ENCODE measurements around the gene GRK5.

The GRK5 gene

DNA sequence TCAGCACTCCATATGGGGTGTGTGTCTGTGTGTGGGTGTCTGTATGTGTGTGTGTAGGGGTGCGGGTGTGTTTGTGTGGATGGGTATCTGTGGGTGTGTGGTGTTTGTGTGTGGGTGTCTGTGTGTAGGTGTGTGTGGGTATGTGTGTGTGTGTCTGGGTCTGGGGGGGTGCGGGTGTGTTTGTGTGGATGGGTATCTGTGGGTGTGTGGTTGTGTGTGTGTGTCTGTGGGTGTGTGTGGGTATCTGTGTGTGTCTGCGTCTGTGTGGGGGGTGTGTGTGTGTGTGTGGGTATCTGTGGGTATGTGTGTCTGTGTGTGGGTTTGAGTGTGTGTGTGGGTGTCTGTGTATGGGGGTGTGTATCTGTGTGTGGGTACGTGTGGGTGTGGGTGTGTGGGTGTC lies 186.5 kb downstream of the GRK5 start:
- H3K27me3 ChIP-seq (ENCODE audit: insufficient read depth, low read depth, severe bottlenecking): no peaks in the 10 kb centered on the region
- no peaks in the 10 kb centered on the region for H3K9me3 ChIP-seq (ENCODE audit: severe bottlenecking)
- TF ChIP-seq CTCF (IDR thresholded peaks at IDR 0.05; ENCODE audit: low read depth, low read length): no peak
- H3K4me3 ChIP-seq (ENCODE audit: low read depth, low read length): no peak overlapping the region
- H3K36me3 ChIP-seq: peaks cover 9% of the 10 kb centered on the region
- no peak overlapping the region for H3K27ac ChIP-seq
- DNase-seq: no peak

- TF ChIP-seq CTCF (IDR thresholded peaks at IDR 0.05; ENCODE audit: low read depth, low read length): no peak
- DNase-seq: no peak
- Histone ChIP-seq H3K27me3 (ENCODE audit: insufficient read depth, low read depth, severe bottlenecking) (no peaks in the 10 kb centered on the region), H3K9me3 (ENCODE audit: severe bottlenecking) (no peaks in the 10 kb centered on the region), H3K4me3 (ENCODE audit: low read depth, low read length) (no peak overlapping the region), H3K27ac (no peak overlapping the region), H3K36me3 (peaks cover 11% of the 10 kb centered on the region)
Measured at GRCh38 chr10:119394657-119395279, 187.4 kb downstream of the GRK5 start.

- Histone ChIP-seq H3K27me3 (ENCODE audit: insufficient read depth, low read depth, severe bottlenecking) (no peaks in the 10 kb centered on the region), H3K27ac (no peak overlapping the region), H3K4me3 (ENCODE audit: low read depth, low read length) (no peak overlapping the region), H3K9me3 (ENCODE audit: severe bottlenecking) (no peaks in the 10 kb centered on the region), H3K36me3 (peaks cover 15% of the 10 kb centered on the region)
- DNase-seq: no peak
- TF ChIP-seq CTCF (IDR thresholded peaks at IDR 0.05; ENCODE audit: low read depth, low read length): no peak
Measured at GRCh38 chr10:119395280-119396007, 188.1 kb downstream of the GRK5 start.

DNA sequence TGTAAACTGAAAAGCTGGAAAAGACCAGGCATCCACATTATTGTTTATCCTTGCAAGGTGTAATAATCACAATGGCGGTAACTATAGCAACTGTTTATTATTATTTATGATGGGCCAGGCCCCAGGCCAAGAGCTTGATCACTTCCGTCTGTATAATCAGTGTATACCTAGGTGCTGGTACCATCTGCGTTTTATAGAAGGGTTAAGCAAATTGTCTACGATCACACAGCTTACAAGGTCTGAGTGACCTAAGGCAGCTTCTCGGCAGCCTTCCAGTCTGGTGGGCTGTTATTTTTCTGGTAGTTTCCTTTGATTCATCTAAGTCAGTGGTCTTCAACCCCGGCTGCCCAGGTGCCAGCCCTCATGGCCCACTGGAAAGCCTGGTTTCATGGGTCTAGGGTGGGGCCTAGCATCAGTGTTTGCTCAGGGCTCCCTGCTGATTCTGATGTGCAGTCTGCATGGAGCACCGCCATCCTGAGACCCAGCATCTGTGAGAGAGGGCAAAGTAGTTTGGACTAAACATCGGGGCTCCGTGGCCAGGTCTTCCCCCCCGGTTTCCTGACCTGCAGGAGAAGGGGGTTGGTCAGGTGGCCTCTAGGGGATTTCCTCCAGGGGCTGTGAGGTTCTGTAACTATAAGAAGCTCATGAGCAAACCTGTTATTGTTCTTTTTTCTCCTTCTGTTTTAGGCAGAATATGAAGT lies 188.8 kb downstream of the GRK5 start:
- no peaks in the 10 kb centered on the region for H3K27me3 ChIP-seq (ENCODE audit: insufficient read depth, low read depth, severe bottlenecking)
- no peak for DNase-seq
- no peak overlapping the region for H3K4me3 ChIP-seq (ENCODE audit: low read depth, low read length)
- TF ChIP-seq CTCF (IDR thresholded peaks at IDR 0.05; ENCODE audit: low read depth, low read length): no peak
- H3K27ac ChIP-seq: no peak overlapping the region
- no peaks in the 10 kb centered on the region for H3K9me3 ChIP-seq (ENCODE audit: severe bottlenecking)
- H3K36me3 ChIP-seq: peaks cover 15% of the 10 kb centered on the region

GRCh38 chr10:119396709-119397071 lies 189.3 kb downstream of the GRK5 start:
- H3K36me3 ChIP-seq: peaks cover 15% of the 10 kb centered on the region
- no peak overlapping the region for H3K27ac ChIP-seq
- no peaks in the 10 kb centered on the region for H3K9me3 ChIP-seq (ENCODE audit: severe bottlenecking)
- TF ChIP-seq CTCF (IDR thresholded peaks at IDR 0.05; ENCODE audit: low read depth, low read length): no peak
- DNase-seq: no peak
- H3K4me3 ChIP-seq (ENCODE audit: low read depth, low read length): no peak overlapping the region
- H3K27me3 ChIP-seq (ENCODE audit: insufficient read depth, low read depth, severe bottlenecking): no peaks in the 10 kb centered on the region
